ENCODE data around the gene POLR2J. TPM values are rescaled to one million over a fixed set of nuclear protein-coding genes. Genes with fewer than 3 reads are reported as not detected.
"Not testable (repeated sequence)": the region's sequence is repeated elsewhere in the genome, so short reads cannot be mapped to it uniquely, and the experiment has no call there.

Gene POLR2J
- total and polyA plus RNA-seq, 3 experiments from 2014 or later: 76.1 to 129 (median 77.4) TPM

DNA sequence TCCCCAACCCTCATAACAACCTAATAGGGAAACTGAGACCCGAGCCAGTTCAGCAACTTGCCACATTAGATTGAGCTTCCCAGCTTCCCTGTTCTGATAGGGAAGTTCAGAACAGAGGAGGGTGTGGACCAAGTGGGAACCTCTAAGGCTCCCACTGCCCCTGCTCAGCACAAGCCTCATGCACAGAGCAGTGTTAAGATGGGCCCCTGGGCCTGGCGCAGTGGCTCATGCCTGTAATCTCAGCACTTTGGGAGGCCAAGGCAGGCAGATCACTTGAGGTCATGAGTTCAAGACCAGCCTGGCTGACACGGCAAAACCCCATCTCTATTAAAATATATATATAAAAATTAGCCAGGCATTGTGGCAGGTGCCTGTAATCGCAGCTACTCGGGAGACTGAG lies 18.6 kb upstream of the POLR2J start:
- H3K9me3 Mint-ChIP-seq; CTCF ChIA-PET; H3K27ac ChIP-seq (ENCODE audit: low read depth, low read length); H3K4me1 ChIP-seq (ENCODE audit: insufficient read depth, low read length); DNase-seq; H3K4me1 Mint-ChIP-seq; H3K4me3 Mint-ChIP-seq; H3K36me3 Mint-ChIP-seq; POLR2A ChIA-PET; H3K4me3 ChIP-seq (ENCODE audit: low read length); H3K27me3 Mint-ChIP-seq; H3K9me3 ChIP-seq (ENCODE audit: low read length); H3K36me3 ChIP-seq (ENCODE audit: insufficient read depth, low read length); H3K27ac Mint-ChIP-seq; H3K27me3 ChIP-seq (ENCODE audit: insufficient read depth, low read length, poor library complexity, severe bottlenecking): not testable (repeated sequence)

DNA sequence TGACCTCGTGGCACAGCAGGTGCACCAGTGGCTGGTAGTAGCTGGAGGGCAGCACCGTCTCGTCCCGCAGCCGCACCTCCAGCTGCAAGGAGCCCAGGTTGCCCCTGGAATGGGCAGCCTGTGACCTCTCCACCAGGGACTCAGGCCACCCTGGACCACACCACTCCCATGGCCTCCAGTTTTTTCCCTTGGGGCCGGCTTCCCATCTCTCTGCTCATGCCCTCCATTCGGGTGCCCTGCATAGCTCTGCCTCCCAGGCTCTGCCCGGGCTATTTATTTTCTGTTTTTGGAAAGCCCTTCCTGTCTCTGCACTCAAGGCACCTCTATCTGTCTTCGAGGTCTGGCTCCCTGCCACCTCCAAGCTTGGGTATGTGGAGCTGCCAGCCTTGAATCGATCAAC lies 18.1 kb upstream of the POLR2J start:
- CTCF ChIA-PET; H3K27ac ChIP-seq (ENCODE audit: low read depth, low read length); H3K4me3 Mint-ChIP-seq; H3K9me3 Mint-ChIP-seq; POLR2A ChIA-PET; H3K36me3 ChIP-seq (ENCODE audit: insufficient read depth, low read length); H3K27ac Mint-ChIP-seq; H3K9me3 ChIP-seq (ENCODE audit: low read length); DNase-seq; H3K4me1 ChIP-seq (ENCODE audit: insufficient read depth, low read length); H3K4me3 ChIP-seq (ENCODE audit: low read length); H3K27me3 ChIP-seq (ENCODE audit: insufficient read depth, low read length, poor library complexity, severe bottlenecking); H3K4me1 Mint-ChIP-seq; H3K36me3 Mint-ChIP-seq; H3K27me3 Mint-ChIP-seq: not testable (repeated sequence)

DNA sequence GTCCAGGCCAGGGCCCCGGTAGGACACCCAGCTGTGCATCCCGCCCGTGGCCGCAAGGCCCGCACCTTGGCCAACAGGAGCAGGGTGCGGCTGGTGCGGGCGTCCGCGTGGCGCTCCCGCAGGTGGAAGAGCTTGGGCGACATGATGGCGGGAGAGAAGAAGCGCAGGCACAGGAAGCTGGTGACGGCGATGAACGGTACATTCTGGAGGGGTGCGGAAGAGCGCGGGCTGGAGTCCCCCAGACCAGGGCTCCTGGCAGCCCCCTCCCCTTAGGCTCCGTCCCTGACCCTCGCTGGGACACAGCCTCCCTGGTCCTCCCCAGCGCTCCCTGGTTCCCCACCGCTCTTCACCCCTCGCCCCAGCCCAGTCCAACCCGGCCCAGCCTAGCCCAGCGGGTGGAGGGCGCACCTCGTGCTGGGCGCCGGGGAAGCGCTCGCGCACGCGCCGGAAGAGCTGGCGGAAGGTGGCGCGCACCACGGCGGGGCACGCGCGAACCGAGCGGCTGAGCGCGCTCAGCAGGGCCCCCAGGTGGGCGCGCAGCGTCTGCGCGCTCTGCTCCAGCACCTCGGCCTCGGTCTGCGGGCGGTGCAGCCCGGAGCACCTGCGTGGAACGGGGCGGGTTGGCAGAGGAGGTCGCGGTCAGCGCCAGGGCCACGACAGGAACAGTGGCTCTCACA lies 15.9 kb upstream of the POLR2J start:
- H3K36me3 ChIP-seq (ENCODE audit: insufficient read depth, low read length); H3K4me3 ChIP-seq (ENCODE audit: low read length); H3K27ac ChIP-seq (ENCODE audit: low read depth, low read length); H3K27me3 ChIP-seq (ENCODE audit: insufficient read depth, low read length, poor library complexity, severe bottlenecking); H3K4me1 ChIP-seq (ENCODE audit: insufficient read depth, low read length); H3K27me3 Mint-ChIP-seq; H3K36me3 Mint-ChIP-seq; DNase-seq; POLR2A ChIA-PET; H3K27ac Mint-ChIP-seq; CTCF ChIA-PET; H3K4me3 Mint-ChIP-seq; H3K9me3 Mint-ChIP-seq; H3K4me1 Mint-ChIP-seq; H3K9me3 ChIP-seq (ENCODE audit: low read length): not testable (repeated sequence)

DNA sequence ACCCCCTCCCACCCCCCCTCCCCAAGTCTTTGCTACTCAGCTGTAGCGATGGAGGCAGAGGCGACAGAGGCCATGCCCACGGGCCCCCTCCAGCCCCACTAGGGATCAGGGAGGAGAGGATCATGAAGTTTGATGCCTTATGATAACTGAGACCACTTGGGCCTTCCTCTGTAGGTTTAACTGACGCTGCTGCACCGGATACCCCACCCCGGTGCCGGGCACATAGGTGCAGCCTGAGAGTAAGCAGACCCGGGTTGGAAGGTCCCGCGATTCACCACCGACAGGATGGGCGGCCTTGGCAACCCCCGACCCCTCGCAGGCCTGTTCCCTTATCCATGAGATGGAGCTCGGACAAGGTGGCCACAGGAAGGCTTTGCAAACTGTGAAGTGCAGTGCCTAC lies 15.3 kb upstream of the POLR2J start:
- H3K27me3 ChIP-seq (ENCODE audit: insufficient read depth, low read length, poor library complexity, severe bottlenecking); H3K4me1 Mint-ChIP-seq; H3K4me3 ChIP-seq (ENCODE audit: low read length); POLR2A ChIA-PET; H3K4me1 ChIP-seq (ENCODE audit: insufficient read depth, low read length); CTCF ChIA-PET; H3K36me3 ChIP-seq (ENCODE audit: insufficient read depth, low read length); H3K9me3 ChIP-seq (ENCODE audit: low read length); H3K9me3 Mint-ChIP-seq; H3K27me3 Mint-ChIP-seq; H3K27ac ChIP-seq (ENCODE audit: low read depth, low read length); H3K36me3 Mint-ChIP-seq; H3K27ac Mint-ChIP-seq: not testable (repeated sequence)
- H3K4me3 Mint-ChIP-seq: peak overlapping the region in 1 of 7 donors; percentile 29
- peak in 1 of 5 donors; percentile 43 for DNase-seq

DNA sequence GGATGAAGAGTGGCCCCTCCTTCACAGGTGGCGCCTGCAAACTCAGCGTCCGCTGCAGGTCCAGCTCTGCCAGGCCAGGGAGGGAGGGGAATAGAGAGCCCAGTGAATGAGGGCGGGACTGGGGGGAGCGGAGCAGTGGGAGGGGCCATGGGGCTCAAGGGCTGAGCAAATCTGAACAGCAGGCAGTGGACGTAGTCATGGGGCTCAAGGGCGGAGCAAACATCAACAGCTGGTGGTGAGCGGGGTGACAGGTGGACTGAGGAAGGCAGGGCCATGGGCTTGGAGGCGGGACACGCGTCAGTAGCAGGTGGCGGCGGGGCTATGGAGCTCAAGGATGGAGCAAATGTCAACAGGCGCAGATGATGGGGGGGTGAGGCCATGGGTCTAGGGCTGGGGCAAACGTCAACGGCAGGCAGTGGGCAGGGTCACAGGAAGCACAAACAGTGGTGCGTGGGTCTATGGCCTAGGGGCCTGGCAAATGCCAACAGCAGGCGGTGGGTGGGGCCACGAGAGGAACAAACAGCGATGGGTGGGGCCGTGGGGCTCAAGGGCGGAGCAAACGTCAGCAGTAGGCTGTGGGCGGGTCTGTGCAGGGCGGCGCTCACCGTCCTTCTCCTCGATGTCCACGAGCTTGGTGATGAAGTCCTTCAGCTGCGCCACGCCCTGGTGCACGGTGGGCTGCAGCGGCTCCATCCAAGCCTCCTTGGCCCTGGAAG lies 14.7 kb upstream of the POLR2J start:
- H3K4me1 ChIP-seq (ENCODE audit: insufficient read depth, low read length); H3K36me3 ChIP-seq (ENCODE audit: insufficient read depth, low read length); H3K4me3 ChIP-seq (ENCODE audit: low read length); POLR2A ChIA-PET; H3K36me3 Mint-ChIP-seq; H3K9me3 ChIP-seq (ENCODE audit: low read length); DNase-seq; H3K27me3 Mint-ChIP-seq; H3K9me3 Mint-ChIP-seq; H3K27ac Mint-ChIP-seq; H3K27ac ChIP-seq (ENCODE audit: low read depth, low read length); H3K4me1 Mint-ChIP-seq; H3K27me3 ChIP-seq (ENCODE audit: insufficient read depth, low read length, poor library complexity, severe bottlenecking); CTCF ChIA-PET: not testable (repeated sequence)
- H3K4me3 Mint-ChIP-seq: peak overlapping the region in 1 of 7 donors; percentile 29

DNA sequence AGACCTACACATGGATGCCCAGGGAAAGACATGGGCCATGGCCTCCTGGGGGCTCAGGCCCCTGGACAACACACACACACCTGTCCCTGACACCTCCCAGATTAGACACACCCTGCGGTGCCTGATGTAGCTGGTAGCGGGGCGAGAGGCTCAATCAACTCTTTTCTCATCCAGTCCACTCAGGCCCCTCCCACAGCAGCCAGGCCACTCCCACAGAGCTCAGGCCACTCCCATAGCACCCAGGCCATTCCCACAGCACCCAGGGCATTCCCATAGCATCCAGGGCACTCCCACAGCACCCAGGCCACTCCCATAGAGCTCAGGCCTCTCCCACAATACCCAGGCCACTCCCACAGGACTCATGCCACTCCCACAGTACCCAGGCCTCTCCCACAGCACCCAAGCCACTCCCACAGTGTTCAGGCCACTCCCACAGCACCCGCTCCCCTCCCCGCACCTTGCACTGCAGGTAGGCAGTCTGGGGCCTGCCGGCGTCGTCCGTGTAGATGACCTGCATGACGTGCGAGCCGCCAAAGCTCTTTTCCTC lies 11.9 kb upstream of the POLR2J start:
- H3K27ac ChIP-seq (ENCODE audit: low read depth, low read length); H3K9me3 Mint-ChIP-seq; H3K9me3 ChIP-seq (ENCODE audit: low read length); H3K27me3 ChIP-seq (ENCODE audit: insufficient read depth, low read length, poor library complexity, severe bottlenecking); H3K4me1 Mint-ChIP-seq; H3K36me3 Mint-ChIP-seq; H3K4me3 Mint-ChIP-seq; H3K27me3 Mint-ChIP-seq; CTCF ChIA-PET; POLR2A ChIA-PET; H3K36me3 ChIP-seq (ENCODE audit: insufficient read depth, low read length); H3K27ac Mint-ChIP-seq; H3K4me3 ChIP-seq (ENCODE audit: low read length); H3K4me1 ChIP-seq (ENCODE audit: insufficient read depth, low read length): not testable (repeated sequence)
- DNase-seq: peak; percentile 37 to 56 (median 53)

DNA sequence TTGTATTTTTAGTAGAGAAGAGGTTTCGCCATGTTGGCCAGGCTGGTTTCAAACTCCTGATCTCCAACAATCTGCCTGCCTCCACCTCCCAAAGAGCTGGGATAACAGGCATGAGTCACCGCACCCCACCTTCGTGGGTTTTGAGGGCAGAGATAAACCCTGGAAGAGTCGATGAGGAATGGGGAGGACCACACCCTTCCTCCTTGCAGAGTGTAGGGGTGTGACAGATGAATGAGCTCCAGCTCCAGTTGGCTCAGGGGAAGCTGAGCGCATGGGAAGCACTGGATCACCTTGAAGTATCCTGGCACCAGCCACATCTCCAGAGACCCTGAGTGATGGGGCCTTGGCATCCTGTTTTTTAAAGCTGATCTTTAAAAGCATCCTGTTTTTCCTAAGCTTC lies 5.6 kb upstream of the POLR2J start:
- H3K36me3 Mint-ChIP-seq; CTCF ChIA-PET; H3K36me3 ChIP-seq (ENCODE audit: insufficient read depth, low read length); H3K4me3 Mint-ChIP-seq; H3K4me1 Mint-ChIP-seq; POLR2A ChIA-PET; H3K27ac Mint-ChIP-seq; H3K4me1 ChIP-seq (ENCODE audit: insufficient read depth, low read length); H3K27me3 Mint-ChIP-seq; H3K27me3 ChIP-seq (ENCODE audit: insufficient read depth, low read length, poor library complexity, severe bottlenecking); H3K4me3 ChIP-seq (ENCODE audit: low read length); H3K9me3 Mint-ChIP-seq; H3K27ac ChIP-seq (ENCODE audit: low read depth, low read length); DNase-seq; H3K9me3 ChIP-seq (ENCODE audit: low read length): not testable (repeated sequence)

DNA sequence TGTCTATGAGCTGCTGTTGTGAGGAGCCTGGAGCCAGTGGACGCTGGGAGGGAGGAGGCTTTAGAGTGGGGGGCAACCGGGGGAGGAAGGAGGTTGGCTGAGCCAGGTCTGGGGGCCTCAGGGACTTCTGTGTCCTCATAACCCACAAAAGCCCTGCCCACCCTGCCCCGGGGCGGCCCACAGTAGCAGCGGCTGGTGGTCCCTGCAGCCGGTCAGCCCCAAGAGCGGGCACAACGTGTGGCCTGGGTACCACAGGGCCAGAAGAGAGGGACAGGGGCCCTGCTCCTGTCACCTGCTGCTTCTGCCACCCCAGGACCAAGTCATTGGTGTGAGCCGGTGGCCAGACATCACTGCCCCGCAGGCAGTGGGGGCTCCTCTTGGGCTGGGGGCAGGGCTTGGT lies 3.2 kb upstream of the POLR2J start:
- H3K4me3 ChIP-seq (ENCODE audit: low read length); H3K36me3 Mint-ChIP-seq; CTCF ChIA-PET; H3K36me3 ChIP-seq (ENCODE audit: insufficient read depth, low read length); POLR2A ChIA-PET; H3K27me3 ChIP-seq (ENCODE audit: insufficient read depth, low read length, poor library complexity, severe bottlenecking); DNase-seq; H3K4me1 Mint-ChIP-seq; H3K27ac ChIP-seq (ENCODE audit: low read depth, low read length); H3K27ac Mint-ChIP-seq; H3K4me3 Mint-ChIP-seq; H3K9me3 Mint-ChIP-seq; H3K27me3 Mint-ChIP-seq; H3K4me1 ChIP-seq (ENCODE audit: insufficient read depth, low read length); H3K9me3 ChIP-seq (ENCODE audit: low read length): not testable (repeated sequence)

Data from CD8-positive, alpha-beta memory T cell (primary cell).